ENCODE results near the gene PFKFB3.
"Not testable (repeated sequence)": the region's sequence is repeated elsewhere in the genome, so short reads cannot be mapped to it uniquely, and the experiment has no call there.

Gene PFKFB3

DNA sequence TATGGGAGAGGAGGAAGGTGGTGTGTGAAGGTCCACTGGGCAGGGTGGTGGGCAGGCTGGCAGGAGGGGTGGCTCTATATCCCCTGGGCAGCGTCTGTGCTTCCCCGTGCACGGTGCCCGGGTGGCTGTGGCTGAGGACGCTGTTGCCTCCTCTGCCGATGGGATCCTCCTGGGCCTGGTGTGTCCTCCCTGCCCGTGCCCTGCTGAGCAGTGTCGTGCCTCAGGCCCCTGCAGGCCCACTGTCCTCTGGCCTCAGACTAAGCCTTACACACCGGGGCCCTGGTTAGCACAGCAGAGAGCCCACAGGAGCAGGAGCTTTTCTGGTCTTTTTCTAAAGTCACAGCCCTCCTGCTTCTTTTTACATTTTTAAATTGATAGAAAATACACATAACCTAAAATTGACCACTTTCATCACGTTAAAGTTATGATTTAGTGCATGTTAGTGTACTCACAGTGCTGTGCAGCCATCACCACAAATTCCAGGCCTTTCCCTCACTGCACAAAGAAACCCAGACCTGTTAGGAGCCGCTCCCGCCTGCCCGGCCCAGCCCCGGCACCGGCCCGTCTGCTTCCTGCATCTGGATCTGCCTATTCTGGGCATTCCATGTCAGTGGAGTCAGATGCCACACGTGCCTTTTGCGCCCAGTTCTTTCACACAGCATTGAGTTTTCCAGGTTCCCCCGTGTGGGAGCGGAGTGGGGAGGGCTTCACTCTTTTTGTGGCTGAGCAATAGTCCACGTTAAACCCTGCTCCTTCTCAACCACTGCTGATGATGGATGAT lies 19.4 kb downstream of the PFKFB3 start:
- no peak for DNase-seq

DNA sequence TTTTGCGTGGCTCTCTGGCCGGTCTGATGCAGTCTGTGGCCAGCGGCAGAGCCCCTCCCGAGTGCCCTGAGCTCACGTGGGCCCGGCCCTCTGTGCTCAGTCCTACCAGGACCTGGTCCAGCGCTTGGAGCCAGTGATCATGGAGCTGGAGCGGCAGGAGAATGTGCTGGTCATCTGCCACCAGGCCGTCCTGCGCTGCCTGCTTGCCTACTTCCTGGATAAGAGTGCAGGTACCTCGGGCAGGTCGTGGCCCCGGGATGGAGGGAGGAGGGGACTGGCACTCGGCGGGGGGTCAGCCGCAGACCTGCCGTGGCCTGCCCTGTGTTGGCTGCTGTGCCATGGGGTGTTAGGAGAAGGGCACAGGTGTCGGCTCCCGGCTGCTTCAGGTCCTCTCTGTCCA lies 20.0 kb downstream of the PFKFB3 start:
- DNase-seq, result no peak

DNA sequence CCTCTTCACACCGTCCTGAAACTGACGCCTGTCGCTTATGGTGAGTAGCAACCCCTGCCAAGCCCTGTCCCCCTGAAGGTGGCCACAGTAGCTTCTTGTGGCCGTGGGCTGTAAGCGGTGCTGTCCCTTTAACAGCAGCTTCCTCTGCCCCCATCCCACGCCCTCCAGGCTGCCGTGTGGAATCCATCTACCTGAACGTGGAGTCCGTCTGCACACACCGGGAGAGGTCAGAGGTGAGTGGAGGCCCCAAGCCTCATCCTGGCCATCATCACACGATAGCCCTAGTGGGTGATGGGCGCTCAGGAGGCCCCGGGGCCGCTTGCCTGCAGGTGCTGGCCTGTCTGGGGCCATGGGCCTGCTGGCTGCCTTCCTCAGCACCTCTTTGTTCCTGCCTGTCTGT lies 21.2 kb downstream of the PFKFB3 start:
- no peak for DNase-seq

DNA sequence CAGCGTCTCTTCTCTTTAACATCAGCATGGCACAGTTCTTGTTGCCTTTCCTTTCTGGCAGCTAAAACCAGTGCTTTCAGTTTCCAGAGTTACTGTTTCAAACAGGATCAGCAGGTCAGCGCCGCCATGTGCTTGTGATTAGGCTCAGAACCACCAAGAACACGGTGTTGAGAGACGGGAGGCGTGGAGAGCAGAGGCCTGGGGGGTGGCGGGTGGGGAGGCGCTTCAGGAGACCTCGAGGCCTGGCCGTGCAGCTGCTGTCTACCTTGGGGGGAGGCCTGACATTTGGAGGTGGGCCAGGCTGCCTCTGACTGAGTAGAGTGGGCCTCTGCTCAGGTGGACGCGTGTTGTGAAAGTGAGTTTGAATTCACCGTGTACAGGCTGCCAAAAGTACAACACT lies 22.0 kb downstream of the PFKFB3 start:
- no peak for DNase-seq

DNA sequence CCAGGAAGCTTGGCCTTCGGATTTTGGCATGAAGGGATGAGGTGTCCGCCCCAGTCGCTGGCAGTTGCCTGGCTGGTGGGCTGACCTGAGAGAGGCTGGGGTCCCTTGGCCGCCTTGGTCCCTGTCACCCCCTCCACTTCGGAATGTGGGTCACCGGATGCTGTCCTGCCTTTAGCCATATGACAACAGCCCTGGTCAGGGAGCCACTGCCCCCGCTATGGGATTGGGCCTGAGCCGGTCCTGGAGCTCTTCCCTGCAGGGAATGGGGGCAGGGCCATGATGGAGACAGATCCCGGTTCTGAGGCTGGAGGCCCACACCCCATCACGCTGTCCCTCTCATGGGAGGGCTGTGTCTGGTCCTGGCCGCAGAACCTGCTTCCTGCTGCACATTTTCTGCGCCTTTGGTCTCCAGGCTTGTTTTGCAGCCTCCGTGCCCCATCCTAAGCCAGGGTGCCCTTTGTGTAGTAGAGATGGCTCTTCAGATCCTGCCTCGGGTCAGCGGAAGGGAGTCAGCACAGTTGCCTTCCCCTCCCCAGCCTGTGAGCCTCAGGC lies 22.6 kb downstream of the PFKFB3 start:
- no peak for DNase-seq

DNA sequence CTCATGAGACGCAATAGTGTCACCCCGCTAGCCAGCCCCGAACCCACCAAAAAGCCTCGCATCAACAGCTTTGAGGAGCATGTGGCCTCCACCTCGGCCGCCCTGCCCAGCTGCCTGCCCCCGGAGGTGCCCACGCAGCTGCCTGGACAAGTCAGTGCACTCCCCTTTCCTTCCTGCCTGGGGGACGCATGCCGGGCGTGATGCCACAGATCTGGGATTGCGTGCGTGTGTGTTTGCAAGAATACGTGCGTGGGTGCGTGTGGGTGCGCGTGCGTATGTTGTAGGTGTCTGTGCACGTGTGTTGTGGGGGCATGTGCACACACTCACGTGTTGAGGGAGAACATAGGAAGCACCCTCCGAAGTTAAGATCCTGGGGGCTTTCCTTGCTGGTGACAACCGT lies 23.5 kb downstream of the PFKFB3 start:
- DNase-seq, result no peak

DNA sequence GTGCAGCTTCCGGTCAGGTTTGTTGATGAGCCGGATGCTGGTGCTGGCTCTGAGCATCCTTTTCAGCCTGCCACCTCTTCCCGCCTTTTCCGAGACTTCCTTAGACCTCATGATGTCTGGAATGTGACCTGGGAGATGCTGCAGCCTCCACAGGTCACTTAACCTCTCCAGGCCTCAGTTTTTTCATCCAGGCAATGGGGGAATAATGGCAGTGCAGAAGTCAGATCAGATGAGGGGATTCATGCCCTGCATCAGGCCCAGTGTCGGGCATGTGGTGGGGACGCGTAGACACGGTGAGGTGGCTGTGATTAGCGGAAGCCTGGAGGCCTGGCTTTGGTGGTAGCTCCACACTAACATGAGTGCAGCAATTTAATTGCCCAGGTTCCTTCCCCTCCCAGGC lies 24.6 kb downstream of the PFKFB3 start:
- DNase-seq, result no peak

DNA sequence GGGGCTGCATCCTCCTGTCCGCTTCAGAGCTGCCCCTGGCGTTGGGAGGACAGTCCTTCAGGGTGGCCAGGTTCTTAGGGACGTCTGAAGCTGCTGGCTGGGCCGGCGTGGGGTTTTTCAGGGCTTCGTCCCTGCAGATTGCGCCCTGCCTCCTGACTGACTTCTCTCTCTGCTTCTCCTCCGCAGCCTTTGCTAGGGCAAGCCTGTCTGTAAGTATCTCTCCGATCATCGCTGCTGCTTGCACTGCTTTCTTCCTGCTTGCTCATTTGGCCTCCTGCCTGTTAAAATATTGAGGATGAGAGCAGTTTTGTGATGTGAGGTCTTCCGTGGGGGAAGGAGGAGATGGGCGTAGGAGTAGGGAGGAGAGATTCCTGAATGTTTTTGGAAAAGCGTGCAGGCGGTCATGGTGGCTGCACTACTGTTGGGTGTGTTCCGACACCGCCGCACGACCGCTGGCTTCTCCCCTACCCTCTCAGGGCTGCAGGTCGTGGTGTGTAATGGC lies 25.3 kb downstream of the PFKFB3 start:
- DNase-seq, result no peak

DNA sequence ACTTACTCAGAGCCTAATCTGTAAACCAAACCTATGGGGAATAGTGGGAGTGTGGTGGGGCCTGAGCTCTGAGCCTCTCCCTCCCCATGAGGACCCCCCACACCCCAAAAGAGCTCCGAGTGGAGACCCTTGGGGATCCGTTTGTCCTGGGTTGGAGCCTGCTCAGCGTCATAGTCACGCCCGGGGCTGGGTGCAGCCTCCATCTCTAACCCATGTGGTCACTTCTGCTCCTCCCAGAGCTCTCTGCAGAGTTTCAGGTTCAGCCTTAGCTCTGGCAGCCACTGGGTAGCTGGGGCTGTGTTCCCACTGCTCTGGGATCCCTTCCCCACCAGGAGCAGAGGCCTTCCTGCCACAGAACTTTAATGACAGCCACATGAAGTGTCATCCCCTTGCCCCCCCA lies 25.9 kb downstream of the PFKFB3 start:
- DNase-seq, result no peak

DNA sequence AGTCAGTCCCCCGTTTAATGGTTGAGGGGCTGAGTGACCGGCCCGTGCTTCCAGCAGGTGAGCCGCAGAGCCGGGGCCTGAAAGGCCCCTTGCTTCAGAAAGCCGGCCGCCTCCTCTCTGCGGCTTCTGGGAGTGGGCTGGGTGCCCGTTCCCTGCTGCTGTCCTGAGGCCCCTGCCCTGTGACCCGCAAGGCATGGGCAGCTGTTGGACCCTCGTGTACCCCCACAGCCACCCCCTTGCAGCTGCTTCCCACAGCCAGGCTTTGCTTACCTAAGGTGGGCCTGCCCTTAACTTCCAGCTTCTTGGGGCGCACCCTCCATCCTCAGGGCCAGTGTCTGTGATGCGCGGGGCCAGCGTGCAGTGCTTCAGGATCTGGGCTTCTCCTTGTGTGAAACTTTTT lies 26.6 kb downstream of the PFKFB3 start:
- DNase-seq, result no peak

DNA sequence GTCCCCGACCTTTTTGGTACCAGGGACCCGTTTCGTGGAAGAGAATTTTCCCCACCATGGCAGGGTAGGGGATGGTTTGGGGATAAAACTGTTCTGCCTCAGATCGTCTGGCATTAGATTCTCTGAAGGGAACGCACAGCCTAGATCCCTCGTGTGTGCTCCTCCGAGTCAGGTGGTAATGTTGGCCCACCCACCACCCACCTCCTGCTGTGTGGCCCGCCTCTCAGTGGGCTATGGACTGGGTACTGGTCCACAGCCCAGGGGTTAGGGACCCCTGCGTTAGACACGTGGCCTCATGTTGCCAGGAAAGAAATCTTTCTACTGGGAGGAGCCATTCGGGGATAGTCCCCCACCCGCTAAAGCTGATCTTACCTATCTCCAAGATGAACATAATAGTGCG lies 27.0 kb downstream of the PFKFB3 start:
- DNase-seq, result no peak

DNA sequence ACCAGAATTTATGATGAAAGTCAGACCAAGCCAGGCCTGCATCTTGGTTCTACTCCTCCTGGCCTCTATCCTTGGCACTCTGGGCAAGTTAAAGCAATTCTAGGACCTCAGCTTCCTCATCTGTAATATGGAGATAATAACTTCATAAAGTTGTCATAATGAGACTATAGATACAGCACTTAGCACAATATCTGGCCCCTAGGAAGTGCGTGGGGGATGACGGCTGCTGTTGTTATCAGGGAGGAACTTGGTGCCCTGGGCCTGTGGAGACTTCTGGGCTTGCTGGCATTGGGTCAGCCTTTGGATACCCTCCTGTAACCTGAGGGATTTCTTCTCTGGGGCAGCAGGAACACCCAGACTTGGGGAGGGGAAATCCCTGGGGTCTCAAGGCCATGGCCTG lies 27.6 kb downstream of the PFKFB3 start:
- no peak for DNase-seq

DNA sequence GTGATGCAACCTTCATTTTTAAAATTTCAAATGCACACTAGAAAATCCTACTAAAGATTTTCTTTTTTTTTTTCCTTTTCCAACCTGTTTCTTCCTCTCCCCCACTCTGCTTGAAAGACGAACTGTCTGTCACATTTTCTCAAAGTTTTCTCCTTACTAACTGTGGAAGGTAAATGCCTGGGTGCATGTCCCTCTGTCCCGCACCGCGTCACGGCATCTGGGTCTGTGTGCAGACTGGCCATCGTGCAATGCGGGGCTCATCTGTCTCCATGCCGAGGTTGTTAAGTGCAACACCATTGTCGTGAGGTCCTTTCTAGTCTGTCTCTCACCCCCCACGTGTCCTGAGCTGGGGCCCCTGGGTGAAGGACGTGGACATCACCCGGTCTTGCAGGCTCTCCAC lies 28.4 kb downstream of the PFKFB3 start:
- no peak for DNase-seq

DNA sequence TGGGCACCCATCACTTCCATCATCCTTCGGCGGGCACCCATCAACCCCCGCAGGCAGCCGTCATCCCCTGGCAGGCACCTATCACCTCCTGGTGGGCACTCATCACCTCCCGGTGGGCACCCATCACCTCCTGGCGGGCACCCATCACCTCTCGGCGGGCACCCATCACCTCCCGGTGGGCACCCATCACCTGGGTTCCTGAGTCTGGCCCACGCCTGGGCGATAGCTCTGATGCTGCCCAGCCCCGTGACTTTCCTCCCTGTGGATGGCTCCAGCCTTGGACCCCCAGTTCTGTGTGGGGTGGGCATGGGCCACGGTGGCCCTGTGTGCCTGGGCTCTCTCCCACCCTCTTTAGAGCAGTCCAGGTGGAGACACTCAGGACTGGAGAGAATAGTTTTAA lies 29.0 kb downstream of the PFKFB3 start:
- DNase-seq, result no peak

DNA sequence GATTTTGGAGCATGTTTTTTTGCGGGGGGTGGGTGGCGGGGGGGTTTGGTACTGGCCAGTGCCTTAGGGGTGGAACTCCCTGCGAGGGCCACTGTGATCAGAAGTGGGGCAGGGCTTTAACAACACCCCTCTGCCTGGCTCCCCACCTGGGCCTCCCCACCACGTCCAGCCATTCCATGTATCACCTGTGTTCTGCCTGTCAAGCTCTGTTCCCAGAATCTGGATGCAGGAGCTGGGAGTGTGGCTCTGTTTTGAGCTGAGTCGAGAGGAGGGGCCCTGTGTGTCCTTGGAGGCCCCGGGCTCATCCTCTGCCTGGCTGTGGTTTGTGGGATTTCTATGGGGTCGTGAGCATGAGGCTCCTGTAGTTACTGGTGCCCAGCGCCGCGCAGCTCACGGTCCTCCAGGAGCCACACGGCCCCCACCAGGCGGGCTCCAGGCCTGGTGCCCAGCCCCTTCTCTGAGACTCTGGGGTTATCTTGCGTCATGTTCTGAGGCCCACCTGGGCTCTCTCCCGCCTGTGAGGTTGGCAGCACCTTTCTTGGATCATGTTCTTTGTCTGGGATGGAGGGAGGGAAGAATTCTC lies 29.6 kb downstream of the PFKFB3 start:
- no peak for DNase-seq

DNA sequence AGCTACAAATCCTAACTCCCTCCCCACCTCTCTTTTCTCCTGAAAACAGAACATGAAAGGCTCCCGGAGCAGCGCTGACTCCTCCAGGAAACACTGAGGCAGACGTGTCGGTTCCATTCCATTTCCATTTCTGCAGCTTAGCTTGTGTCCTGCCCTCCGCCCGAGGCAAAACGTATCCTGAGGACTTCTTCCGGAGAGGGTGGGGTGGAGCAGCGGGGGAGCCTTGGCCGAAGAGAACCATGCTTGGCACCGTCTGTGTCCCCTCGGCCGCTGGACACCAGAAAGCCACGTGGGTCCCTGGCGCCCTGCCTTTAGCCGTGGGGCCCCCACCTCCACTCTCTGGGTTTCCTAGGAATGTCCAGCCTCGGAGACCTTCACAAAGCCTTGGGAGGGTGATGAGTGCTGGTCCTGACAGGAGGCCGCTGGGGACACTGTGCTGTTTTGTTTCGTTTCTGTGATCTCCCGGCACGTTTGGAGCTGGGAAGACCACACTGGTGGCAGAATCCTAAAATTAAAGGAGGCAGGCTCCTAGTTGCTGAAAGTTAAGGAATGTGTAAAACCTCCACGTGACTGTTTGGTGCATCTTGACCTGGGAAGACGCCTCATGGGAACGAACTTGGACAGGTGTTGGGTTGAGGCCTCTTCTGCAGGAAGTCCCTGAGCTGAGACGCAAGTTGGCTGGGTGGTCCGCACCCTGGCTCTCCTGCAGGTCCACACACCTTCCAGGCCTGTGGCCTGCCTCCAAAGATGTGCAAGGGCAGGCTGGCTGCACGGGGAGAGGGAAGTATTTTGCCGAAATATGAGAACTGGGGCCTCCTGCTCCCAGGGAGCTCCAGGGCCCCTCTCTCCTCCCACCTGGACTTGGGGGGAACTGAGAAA lies 30.4 kb downstream of the PFKFB3 start:
- no peak for DNase-seq

DNA sequence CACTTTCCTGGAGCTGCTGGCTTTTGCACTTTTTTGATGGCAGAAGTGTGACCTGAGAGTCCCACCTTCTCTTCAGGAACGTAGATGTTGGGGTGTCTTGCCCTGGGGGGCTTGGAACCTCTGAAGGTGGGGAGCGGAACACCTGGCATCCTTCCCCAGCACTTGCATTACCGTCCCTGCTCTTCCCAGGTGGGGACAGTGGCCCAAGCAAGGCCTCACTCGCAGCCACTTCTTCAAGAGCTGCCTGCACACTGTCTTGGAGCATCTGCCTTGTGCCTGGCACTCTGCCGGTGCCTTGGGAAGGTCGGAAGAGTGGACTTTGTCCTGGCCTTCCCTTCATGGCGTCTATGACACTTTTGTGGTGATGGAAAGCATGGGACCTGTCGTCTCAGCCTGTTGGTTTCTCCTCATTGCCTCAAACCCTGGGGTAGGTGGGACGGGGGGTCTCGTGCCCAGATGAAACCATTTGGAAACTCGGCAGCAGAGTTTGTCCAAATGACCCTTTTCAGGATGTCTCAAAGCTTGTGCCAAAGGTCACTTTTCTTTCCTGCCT lies 31.1 kb downstream of the PFKFB3 start:
- no peak for DNase-seq

DNA sequence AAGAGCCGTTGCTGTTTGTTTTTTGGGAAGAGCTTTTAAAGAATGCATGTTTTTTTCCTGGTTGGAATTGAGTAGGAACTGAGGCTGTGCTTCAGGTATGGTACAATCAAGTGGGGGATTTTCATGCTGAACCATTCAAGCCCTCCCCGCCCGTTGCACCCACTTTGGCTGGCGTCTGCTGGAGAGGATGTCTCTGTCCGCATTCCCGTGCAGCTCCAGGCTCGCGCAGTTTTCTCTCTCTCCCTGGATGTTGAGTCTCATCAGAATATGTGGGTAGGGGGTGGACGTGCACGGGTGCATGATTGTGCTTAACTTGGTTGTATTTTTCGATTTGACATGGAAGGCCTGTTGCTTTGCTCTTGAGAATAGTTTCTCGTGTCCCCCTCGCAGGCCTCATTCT lies 31.6 kb downstream of the PFKFB3 start:
- no peak for DNase-seq

DNA sequence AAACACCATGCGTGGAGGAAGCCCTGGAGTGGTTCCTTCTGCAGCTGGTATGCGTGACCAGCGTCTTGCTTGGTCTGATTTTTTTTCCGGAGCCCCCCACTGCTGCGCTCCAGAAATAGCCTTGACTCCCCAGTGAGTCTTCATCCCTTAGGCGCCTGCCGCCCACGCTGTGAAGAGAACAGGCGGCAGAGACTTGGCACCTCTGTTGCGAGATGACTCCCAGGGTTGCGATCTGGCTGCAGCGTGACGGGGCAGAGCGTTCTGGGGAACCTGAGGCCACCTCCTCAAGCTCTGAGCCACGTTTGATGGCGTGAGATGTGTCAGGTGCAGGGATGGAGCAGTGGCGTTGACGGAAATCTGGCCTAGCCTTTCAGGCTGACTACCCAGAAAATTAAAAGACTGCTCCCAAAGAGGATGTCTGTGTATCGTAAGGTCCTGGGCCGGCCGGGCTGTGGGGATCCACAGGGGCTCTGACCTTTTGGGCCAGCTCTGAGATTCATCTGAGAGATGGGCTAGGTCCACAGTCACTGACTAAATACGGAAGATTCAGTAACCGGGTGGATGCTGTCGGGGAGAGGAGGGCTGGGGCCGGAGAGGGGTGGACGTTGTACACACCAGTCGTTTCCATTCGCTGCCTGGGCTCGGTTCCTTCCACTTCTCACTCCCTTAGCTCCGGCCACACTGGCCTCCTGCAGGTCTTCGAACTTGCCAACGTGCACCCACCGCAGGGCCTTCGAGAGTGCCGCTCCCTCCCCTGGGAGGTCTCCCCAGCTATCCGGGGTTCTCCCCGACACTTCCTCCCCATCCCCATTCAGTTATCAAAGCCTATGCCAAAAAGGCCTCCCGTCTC lies 33.8 kb downstream of the PFKFB3 start:
- DNase-seq, result no peak

DNA sequence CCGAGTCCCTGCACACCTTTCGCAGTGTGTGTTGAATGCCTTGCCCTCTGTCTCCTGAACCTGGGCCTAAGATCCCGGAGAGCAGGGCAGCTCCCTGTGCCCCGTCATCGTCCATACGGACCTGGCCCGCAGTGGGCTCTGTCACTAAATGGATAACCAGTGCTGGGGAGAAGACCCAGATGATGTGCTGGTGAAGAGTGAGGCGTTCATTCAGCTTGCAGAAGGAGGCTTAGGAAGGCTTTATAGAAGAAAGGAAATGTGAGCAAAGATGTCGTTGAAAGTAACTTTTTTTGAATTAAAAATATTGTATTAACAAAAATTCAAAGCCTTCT lies 34.4 kb downstream of the PFKFB3 start:
- DNase-seq, result no peak

DNA sequence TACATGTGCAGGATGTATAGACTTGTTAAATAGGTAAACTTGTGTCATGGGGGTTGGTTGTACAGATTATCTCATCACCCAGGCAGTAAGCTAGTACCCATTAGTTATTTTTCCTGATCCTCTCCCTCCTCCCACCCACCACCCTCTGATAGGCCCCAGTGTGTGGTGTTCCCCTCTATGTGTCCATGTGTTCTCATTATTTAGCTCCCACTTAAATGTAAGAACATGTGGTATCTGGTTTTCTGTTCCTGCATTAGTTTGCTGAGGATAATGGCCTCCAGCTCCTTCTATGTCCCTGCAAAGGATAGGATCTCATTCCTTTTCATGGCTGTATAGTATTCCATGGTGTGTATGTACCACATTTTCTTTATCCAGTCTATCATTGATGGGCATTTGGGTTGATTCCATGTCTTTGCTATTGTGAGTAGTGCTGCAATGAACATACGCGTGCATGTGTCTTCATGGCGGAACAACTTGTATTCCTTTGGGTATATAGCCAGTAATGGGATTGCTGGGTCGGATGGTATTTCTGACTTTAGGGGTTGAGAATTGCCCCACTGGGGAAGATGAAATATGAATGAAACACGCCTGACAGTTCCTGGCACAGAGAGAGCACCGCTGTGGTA lies 36.0 kb downstream of the PFKFB3 start:
- DNase-seq, result not testable (repeated sequence)

All from NCI-H1417 treated with DMSO at 0.1 percent for 48 hours (cell line).